Esophagus squamous epithelium (tissue), 5 donors: Measurements from ENCODE around the gene CASTOR1. TPM values are rescaled to one million over a fixed set of nuclear protein-coding genes. Genes with fewer than 3 reads are reported as not detected.
A peak's percentile ranks its signal among the peaks of the same experiment; 100 is the strongest.

ENCODE experiments used
- DNase-seq: peaks from one replicate; lab custom pipeline; 2025; lab: John Stamatoyannopoulos, UW
- H3K27ac ChIP-seq, 4 donors: fragments of 200-600 bp; sonication (generic); one replicate each; pipeline ENCODE4 v1.5.1; 2016 to 2019; ENCODE audit warnings: mild to moderate bottlenecking in 1 of 4
- H3K27me3 ChIP-seq, 4 donors: fragments of 200-600 bp; sonication (generic); 1 replicate in 3 of 4; 2 replicates in 1 of 4; pipeline versions ENCODE4 v1.5.1 to v1.6.0; 2017 to 2021; ENCODE audit warnings: antibody characterized with exemption in 1 of 4
- H3K36me3 ChIP-seq, 3 donors: fragments of 200-600 bp; sonication (generic); one replicate each; pipeline ENCODE4 v1.5.1; 2016 to 2019
- H3K4me1 ChIP-seq, 3 donors: fragments of 200-600 bp; sonication (generic); one replicate each; pipeline ENCODE4 v1.5.1; 2017 to 2019
- H3K4me3 ChIP-seq, 4 donors: fragments of 200-600 bp; sonication (generic); 1 replicate in 3 of 4; 2 replicates in 1 of 4; pipeline ENCODE4 v1.5.1; 2016 to 2019; ENCODE audit warnings: mild to moderate bottlenecking in 2 of 4, moderate library complexity in 1 of 4
- H3K9me3 ChIP-seq, 3 donors: fragments of 200-600 bp; sonication (generic); one replicate each; pipeline ENCODE4 v1.5.1; 2016 to 2019
- POLR2A ChIP-seq, 4 donors: fragments of 450-650 bp; IDR thresholded peaks; one replicate each; pipeline ENCODE4 v1.6.1; 2017; ENCODE audit warnings: antibody characterized with exemption in 4 of 4, mild to moderate bottlenecking in 4 of 4, moderate library complexity in 3 of 4
- WGBS, 2 donors: methylation state at CpG; one replicate each; pipeline ENCODE4 v1.1.5; 2018; 5-methylcytosine and 5-hydroxymethylcytosine counted together
- intact Hi-C: fragments of 100-400 bp; cut with DNase I; formaldehyde crosslinking; loops from one replicate; pipeline ENCODE4 v1.15.0; 2022
- total RNA-seq, 4 donors: library from RNA; depleted of rRNA; stranded (reverse); fragments of >200 nt; gene quantifications; one replicate each; pipeline ENCODE4 v1.1.0, GENCODE V29; 2016
- TF ChIP-seq, protein P1 (sequence below), 6 experiments: fragments of 450-650 bp in 4 of 6; fragments of 200-600 bp in 2 of 6; sonication (generic) in 2 of 6; IDR thresholded peaks; one replicate each; pipeline ENCODE4 v1.5.1; 2016 to 2019; ENCODE audit warnings: antibody characterized with exemption in 6 of 6, mild to moderate bottlenecking in 4 of 6, moderate library complexity in 4 of 6
- donor health status: DM: yes; HTN: yes; CAD: no.

CASTOR1 gene
- total RNA-seq, 4 donors from 2014 or later = 18.9 to 76.4 (median 40.7) TPM

DNA sequence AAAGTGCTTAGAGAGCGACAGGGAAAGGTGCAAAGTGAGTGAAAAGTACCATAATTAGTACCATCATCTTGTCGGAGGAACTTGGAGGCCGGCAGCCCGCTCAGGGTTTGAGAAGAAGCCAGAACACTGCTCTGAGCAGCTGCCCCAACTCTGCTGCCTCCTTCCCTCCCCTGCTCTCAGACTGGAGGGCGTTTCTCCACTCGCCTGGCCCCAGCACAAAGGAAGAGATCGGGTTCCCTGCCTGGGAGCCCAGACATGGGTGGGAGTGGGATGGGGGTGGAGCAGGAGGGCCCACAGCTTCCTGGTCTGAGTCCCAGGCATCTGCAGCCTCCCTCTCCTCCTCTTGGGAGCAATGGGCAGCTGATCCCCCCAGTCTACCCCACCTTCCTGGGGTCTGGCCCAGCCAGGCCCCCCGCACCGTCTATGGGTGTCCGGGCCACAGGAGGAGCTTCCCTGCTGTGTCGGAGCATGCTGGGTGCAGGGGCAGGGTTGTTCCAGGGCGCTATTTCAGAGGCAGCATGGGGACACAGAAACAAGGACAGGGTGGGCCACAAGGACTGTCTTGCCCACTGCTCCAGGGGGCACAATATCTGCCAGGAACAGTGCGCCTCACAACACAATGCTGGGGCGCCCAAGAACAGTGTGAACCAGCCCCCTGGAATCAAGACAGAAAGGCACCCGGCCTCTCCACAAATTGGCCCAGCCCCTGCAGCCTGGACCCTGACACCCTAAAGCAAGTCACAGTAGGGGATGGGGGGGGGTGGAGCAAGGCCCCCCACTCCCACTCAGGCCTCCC lies 47.5 kb downstream of the CASTOR1 start:
- no peaks in the 10 kb centered on the region for H3K9me3 ChIP-seq
- H3K27ac ChIP-seq = peak overlapping the region in 3 of 4 donors; percentile 1 to 36 (median 29)
- WGBS, 2 donors = 70 to 93% methylated on average over 5 to 9 of the region's 15 CpGs
- H3K4me1 ChIP-seq = peaks cover 6 to 38% (median 14%) of the 10 kb centered on the region in 3 donors
- no peaks in the 10 kb centered on the region for H3K36me3 ChIP-seq
- peaks cover 0 to 24% (median 0%) of the 10 kb centered on the region in 4 donors for H3K27me3 ChIP-seq
- TF ChIP-seq POLR2A (IDR thresholded peaks at IDR 0.05) = no peak
- TF ChIP-seq, protein P1, sequence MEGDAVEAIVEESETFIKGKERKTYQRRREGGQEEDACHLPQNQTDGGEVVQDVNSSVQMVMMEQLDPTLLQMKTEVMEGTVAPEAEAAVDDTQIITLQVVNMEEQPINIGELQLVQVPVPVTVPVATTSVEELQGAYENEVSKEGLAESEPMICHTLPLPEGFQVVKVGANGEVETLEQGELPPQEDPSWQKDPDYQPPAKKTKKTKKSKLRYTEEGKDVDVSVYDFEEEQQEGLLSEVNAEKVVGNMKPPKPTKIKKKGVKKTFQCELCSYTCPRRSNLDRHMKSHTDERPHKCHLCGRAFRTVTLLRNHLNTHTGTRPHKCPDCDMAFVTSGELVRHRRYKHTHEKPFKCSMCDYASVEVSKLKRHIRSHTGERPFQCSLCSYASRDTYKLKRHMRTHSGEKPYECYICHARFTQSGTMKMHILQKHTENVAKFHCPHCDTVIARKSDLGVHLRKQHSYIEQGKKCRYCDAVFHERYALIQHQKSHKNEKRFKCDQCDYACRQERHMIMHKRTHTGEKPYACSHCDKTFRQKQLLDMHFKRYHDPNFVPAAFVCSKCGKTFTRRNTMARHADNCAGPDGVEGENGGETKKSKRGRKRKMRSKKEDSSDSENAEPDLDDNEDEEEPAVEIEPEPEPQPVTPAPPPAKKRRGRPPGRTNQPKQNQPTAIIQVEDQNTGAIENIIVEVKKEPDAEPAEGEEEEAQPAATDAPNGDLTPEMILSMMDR (IDR thresholded peaks at IDR 0.05) = no peak
- DNase-seq = no peak
- intact Hi-C loops = no loop called here
- no peak overlapping the region for H3K4me3 ChIP-seq

DNA sequence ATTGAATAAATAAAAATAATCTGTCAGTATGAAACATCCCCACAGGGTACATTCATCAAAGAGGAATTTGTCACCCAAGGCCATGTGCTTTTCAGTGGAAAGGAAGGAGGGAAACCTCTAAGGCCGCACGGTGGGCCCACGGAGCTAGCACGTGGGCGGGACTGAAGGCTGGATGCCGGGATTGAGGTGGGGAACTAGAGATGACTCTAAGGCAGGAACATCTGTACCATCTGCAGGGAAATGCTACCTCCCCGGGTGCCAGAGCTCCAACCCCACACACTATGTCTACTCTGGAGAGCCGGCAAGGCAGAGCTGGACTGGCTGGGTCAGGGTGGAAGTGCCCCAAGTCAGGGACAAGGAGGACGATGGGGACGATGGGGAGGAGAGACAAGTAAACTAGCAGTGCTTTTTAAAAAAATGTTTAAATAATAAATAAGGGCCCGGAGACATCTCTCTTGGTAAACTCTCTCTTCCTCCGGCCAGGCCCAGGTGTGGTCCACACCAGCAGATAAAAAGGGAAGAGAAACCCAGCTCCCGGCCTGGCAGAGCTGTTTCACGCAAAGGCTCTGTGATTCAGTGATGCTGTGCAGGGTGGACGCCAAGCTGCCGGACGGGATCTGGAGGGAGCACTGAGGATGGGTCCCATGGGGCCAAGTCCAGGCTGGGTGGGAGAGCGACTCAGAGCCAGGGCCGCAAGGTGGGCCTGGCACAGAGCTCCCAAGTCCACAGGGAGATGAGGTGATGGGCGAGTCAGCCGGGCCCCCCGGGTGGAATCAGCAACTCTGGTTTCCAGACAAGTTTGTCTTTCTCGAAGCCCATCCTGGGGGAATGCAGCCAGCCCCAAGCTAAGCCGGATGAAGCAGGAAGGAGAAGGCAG lies 48.5 kb downstream of the CASTOR1 start:
- DNase-seq = no peak
- Histone ChIP-seq H3K27me3 (peaks cover 0 to 14% (median 0%) of the 10 kb centered on the region in 4 donors), H3K4me3 (no peak overlapping the region), H3K9me3 (no peaks in the 10 kb centered on the region), H3K36me3 (no peaks in the 10 kb centered on the region), H3K4me1 (peaks cover 3 to 33% (median 5%) of the 10 kb centered on the region in 3 donors), H3K27ac (peak overlapping the region in 2 of 4 donors; percentile 26 to 36)
- WGBS, 2 donors = 75 to 83% methylated on average over 14 to 17 of the region's 24 CpGs
- intact Hi-C loops = no loop called here
- no peak for TF ChIP-seq POLR2A (IDR thresholded peaks at IDR 0.05)
- TF ChIP-seq, protein P1 (IDR thresholded peaks at IDR 0.05) = no peak

DNA sequence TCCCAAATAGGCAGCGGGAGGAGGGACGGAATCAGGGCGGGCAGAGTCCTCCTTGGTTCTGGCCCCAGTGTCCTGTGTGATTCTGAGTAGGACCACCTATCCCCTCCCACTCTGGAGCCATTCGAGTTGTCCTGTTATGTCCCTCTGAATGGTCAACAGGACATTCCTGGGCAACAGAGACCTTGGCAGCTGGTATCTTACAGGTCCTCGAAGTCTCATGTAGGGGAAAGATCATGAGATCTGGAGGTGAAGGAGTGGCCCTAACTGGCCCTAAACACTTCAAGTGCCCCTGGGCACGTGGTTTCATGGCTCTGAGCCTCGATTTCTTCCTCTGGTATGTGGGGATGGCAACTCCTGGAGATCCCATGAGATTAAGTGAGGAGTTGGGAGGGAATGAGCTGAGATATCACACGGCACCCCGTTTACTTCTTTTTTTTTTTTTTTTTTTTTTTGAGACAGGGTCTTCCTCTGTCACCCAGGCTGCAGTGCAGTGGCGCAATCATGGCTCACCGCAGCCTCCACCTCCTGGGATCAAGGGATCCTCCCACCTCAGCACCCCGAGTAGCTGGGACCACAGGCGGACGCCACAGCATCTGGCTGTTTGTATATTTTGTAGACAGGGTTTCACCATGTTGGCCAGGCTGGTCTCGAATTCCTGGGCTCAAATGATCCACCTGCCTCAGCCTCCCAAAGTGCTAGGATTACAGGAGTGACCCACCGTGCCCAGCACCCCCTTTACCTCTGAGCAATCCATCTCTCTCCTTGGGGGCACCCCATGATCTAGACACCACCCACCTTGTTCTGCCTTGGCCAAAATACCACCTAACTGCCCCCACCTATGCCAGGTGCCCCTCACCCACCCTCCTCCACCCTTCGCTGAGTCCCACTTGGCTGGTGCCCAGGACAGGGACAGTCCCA lies 49.6 kb downstream of the CASTOR1 start:
- Histone ChIP-seq H3K4me3 (no peak overlapping the region), H3K4me1 (peaks cover 0 to 33% (median 0%) of the 10 kb centered on the region in 3 donors), H3K36me3 (no peaks in the 10 kb centered on the region), H3K27me3 (peaks cover 0 to 4% (median 0%) of the 10 kb centered on the region in 4 donors), H3K9me3 (no peaks in the 10 kb centered on the region), H3K27ac (no peak overlapping the region)
- DNase-seq = no peak
- 82 to 87% methylated on average over 14 of the region's 17 CpGs for WGBS, 2 donors
- TF ChIP-seq, protein P1 (IDR thresholded peaks at IDR 0.05) = no peak
- TF ChIP-seq POLR2A (IDR thresholded peaks at IDR 0.05) = no peak
- intact Hi-C loops = no loop called here

DNA sequence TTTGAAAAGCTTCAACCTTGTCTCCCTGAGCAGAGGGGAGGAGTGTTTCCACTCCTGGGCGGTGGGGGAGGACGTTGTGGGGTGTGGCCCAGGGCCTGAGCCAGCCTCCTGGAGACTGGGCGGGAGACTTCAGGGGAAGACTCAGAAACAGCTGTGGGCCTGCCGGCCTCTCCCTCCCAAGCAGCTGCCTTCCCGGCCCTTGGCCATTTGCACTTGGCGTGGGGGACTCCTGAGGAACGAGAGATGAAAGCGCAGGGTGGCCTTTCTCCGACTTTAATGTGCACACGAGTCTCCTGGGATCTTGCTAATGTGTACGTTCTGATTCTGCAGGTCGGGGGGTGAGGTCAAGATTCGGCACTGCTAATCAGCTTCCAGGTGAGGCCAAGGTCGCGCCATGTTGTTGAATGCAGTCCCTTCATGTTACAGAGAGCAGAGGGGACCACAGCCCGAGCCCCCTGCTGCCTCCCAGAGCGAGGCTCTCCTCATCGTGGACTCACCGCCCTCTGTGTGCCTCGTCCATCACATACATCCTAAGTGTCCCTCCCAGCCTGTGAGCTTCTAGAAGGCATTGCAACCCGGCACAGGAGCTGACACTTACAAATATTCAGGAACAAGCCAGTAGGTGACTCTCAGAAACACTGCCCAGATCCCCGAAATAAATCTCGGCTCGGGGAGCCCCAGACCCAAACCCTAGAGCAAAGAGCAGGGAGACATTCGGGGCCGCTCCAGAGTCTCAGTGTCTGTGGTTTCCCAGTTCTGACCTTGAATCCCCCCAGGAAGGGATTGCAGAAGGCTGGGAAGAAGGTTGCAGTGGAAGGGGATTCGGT lies 50.4 kb downstream of the CASTOR1 start:
- no peaks in the 10 kb centered on the region for H3K9me3 ChIP-seq
- TF ChIP-seq, protein P1 (IDR thresholded peaks at IDR 0.05) = no peak
- no peak for TF ChIP-seq POLR2A (IDR thresholded peaks at IDR 0.05)
- peaks cover 0 to 33% (median 0%) of the 10 kb centered on the region in 3 donors for H3K4me1 ChIP-seq
- H3K4me3 ChIP-seq = no peak overlapping the region
- no peak for DNase-seq
- intact Hi-C loops = no loop called here
- WGBS, 2 donors = 63 to 66% methylated on average over 9 to 13 of the region's 27 CpGs
- H3K27me3 ChIP-seq = no peaks in the 10 kb centered on the region
- no peaks in the 10 kb centered on the region for H3K36me3 ChIP-seq
- no peak overlapping the region for H3K27ac ChIP-seq
